HL-60/S4 treated with phorbol 12-myristate 13-acetate at 8.2 ng/mL for 4 days and 3 days (cell line): ENCODE data around the gene GRN.
"Not testable (repeated sequence)": the region's sequence is repeated elsewhere in the genome, so short reads cannot be mapped to it uniquely, and the experiment has no call there.

Source experiments
- in situ Hi-C: fragments of 300-500 bp; cut with MboI; formaldehyde crosslinking; loops from 2 replicates; pipeline ENCODE4 v1.15.0; 2022; ENCODE audit warnings: low sequenced_read_pairs

GRN gene

DNA sequence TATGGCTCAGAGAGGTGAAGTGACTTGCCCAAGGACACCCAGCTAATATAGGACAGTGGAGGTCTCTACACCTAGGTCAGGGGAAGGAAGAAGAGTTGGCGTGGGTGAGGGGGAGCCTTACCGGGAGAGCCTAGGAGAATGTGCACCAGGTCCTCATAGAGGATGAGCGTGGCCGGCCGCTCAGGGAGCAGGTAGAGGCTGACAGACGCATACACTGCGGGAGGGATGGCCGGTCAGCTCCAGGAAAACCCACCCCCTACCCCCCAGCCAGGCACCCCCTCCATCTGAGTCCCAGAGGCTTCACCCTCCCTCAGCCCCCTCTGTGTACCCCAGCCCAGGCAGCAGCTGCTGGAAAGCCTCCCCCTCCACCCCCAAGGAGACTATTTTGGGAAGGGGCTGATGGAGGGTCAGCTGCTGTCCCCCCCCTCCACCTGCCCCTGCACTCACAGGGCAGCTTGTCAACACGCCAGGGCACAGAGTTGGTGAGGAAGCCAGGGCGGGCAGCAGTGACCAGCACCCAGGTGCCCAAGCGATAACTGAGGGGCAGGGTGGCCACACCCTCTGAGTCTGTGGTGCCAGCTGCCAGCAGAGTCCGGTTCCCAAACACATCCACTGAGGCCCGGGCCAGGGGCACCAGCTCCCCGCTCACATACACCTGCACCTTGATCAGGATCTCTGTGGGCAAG is 14.5 kb downstream of the GRN start:
- in situ Hi-C loops, result no loop called here

DNA sequence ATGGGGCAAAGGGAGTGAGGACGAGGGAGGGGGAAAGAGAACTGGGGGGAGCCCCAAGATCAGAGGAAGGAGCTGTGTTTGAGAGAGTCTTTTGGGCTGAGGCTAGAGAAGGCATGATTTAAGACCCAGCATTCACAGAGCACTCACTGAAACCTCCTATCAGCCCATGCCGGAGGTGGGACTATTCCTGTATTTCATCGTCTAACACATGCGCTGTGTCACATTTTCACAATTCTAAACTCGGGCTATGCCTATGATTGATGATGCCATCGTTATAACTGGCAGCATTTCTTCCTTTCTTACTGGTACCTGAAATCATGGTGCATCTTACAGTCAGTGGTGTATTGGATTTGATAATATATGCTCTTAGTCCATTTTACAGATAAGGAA is 15.0 kb downstream of the GRN start:
- in situ Hi-C loops, result no loop called here

DNA sequence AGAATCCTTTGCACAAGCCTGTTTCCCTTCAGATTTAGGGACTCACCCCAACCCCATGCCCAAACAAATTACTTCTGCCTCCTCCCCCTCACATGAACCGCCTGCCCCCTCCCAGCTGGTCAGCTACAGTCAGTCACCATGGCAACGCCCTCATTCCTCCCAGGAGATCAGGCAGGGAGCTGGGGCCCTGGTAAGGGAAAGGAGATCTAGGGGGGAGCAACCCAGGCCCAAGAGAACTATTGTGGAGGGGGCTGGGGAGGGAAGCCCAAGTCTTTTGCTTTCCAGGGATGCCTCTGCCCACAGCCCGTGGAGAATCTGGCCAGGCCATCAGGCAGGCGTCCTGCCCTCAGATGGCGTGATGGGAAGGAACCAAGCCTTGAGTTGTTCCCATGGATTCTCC is 15.7 kb downstream of the GRN start:
- in situ Hi-C loops, result no loop called here

DNA sequence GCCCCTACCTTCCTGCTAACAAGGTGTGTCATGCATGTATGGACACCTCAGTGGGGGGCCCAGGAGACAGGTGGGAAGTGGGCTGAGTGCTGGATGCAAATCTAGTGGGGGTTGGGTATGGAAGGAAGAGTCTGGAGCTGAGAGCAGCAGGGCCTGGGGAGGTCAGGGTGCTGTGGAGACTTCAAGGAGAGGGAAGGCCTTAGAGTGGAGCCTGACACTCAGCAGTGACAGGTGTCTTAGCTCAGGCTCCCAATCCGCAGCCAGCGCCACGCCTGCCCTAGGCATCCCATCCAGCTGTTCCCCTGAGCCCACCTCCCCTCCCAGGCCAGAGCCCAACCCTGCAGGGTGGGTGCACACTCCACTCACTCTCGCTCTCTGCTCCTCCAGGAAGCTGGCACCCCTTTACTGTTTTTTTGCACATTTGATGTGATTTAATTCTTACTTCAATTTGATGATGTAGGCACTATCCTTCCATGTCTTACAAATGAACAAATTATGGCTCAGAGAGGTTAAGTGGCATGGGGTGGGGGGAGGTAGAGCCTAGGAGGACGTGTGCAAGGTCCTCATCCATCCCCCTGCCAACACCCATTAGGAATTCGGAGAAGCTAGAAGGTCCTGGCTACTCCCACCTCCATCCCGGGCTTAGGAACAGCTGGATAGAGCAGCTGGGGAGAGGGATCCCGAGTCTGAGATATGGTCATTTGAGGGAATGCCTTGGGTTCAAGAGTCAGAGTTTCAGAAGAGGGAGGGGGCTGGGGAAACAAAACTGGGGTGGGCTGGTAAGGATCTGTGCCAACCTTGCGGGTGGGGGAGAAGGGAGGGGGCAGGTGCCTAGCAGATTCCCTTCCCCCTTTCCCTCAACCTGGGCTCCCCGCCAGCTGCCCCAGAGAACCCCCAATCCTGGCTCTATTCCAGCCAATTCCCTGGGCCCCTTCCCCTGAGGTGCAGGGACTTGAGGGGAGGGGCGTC is 16.5 kb downstream of the GRN start:
- in situ Hi-C loops, result no loop called here

DNA sequence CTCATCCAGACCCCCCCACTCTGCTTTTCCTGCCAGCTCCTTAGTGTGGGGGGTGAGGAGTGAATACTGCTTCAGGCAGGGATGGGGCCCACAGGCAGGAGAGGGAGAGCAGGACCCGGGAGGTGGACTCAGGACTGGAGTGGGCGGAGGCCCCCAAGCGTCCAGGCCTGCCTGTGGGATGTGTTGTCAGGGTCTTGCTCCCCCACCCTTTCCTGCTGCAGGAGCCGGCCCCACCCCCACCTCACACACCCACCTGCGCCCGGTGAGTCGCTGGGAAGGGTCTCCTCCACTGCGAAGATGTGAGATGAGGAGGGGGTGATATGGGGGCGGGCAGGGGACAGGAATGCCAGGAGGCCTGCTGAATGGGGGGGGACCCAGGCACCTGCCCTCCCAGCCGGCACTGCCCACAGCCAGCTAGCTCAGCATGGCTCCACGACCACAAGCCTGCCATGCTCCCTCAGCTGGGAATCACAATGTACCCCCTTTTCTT is 17.4 kb downstream of the GRN start:
- in situ Hi-C loops, result no loop called here

DNA sequence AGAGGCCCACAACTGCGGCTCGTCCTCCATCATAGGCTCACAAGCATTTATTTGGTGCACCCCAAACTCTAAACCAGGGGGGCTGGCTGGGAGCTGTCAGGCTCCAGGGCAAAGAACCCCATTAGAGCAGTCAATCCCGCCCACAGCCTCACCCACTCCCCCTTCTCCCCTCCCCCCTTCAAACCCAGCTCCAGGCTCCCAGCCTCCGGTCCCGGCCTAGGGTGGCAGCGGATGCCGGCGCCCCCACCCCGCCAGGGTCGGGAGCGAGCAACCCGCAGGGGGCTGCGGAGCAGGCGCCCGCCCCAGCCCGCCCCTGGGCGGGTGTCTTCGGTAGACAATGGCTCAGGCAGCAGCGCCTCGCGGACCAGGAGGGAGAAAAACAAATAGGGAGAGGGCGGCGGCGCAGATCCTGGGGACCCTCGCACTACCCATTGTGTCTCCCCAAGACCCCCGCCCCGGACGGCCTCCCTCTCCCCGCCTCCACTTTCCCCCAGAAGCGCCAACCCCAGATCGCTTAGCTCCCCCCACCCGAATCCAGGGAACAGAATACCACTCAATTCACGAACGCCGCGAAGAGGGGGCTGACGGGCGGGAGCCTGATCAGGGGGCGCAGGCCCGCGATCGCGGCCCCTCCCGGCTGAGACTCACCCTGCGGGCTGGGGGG is 18.0 kb downstream of the GRN start:
- in situ Hi-C loops, result no loop called here

DNA sequence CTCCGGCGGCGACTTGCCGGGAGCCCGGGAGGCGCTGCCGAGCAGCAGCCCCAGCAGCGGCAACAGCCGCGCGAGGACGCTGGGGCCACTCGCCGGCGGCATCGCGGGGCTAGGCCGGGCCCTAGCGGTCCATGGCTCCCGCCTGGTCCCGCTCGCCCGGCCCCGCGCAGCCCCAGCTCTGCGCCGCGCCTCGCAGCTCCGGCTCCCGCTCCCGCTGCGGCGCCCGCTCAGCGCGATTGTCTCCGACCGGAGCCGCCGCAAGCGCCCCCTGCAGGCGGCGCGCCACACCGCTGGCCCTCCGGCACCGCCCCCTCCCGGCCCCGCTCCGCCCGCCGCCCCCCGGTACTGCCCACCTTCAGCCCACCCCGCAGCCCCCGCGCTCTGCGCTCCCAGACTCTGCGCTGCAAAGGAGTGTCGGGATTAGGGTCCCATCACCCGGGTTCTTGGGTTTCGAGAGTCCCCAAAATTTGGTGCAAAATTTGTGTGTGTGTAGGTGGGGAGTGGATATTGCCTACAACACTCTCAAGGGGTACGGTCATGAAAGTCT is 18.6 kb downstream of the GRN start, which contains the start of gene FAM171A2:
FAM171A2 (minus strand) TSS at position 241 of the 547 bp plus-strand sequence; CDS start at position 102, 139 bp downstream.
- in situ Hi-C loops, result no loop called here

DNA sequence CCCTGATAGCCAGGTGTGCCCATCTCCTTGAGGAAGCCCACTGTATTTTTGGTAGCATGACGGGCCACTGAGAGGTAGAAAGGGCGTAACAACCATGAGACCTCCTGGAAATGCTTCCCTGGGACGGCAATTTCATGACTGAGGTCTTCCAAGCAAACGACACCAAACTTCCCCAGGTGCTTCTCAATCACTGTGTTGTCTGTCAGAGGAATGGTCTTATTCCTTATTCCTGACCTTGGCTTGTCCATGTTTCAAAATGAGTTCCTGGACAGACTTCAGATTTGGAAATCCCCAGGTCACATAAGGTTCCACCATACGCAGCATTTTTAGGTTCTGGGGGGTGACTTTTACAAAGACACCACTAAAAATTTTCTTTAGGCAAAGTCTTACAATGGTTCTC is 19.9 kb downstream of the GRN start:
- in situ Hi-C loops, result not testable (repeated sequence)

DNA sequence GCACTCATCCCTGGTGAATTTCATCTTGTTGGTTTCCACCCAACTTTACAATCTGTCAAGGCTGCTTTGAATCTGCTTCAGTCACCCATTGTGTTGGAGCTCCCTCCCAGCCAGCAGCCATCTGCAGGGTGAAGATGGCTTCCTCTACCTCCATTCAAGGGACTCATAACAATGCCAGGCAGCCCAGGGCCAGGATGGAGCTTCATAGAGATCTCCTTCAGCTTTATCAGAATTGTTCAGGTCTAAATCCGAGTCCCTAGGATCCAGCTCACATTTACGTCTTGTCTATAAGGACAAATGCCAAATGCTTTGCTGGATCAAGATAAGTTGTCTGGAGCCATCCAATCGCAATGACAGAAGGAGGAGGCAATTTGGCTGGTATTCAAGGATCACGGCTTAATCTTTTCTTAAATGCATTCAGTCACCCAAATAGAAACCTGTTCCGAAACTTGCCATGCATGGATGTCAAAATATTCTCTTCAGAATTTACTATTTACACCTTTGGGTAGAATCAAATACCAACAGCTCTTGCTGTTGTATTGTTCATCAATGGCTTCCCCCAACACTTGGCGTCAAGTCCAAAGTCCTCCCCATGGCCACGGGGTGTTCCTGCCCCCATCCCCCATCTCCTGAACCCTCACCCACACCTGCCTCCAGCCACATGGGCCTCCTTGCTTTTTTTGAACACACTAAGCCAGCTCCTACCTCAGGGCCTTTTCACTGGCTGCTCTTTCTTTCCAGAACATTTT is 22.3 kb downstream of the GRN start:
- in situ Hi-C loops, result no loop called here

DNA sequence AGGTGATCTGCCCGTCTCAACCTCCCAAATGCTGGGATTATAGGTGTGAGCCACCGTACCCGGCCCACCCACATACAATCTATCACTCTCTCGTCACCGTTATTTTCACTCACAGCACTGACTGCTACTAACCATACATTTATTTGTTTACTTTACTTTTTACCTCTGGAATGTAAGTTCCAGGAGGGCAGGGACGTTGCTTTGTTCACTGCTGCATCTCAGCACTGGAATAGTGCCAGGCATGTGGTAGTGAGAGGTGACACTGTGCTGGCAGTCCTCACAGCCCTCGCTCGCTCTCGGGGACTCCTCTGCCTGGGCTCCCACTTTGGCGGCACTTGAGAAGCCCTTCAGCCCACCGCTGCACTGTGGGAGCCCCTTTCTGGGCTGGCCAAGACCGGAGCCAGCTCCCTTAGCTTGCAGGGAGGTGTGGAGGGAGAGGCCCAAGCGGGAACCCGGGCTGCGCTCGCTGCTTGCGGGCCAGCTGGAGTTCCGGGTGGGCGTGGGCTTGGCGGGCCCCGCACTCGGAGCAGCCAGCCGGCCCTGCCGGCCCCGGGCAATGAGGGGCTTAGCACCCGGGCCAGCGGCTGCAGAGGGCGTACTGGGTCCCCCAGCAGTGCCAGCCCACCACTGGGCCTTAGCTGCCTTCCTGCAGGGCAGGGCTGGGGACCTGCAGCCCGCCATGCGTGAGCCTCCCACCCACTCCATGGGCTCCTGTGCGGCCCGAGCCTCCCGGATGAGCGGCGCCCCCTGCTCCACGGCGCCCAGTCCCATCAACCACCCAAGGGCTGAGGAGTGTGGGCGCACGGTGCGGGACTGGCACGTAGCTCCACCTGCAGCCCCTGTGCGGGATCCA is 23.5 kb downstream of the GRN start:
- in situ Hi-C loops, result not testable (repeated sequence)

DNA sequence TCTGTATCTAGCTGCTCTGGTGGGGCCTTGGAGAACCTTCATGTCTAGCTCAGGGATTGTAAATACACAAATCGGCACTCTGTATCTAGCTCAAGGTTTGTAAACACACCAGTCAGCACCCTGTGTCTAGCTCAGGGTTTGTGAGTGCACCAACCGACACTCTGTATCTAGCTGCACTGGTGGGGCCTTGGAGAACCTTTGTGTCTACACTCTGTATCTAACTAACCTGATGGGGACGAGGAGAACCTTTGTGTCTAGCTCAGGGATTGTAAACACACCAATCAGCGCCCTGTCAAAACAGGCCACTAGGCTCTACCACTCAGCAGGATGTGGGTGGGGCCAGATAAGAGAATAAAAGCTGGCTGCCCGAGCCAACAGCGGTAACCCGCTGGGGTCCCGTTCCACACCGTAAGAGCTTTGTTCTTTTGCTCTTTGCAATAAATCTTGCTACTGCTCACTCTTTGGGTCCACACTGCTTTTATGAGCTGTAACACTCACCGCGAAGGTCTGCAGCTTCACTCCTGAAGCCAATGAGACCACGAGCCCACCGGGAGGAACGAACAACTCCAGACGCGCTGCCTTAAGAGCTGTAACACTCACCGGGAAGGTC is 24.4 kb downstream of the GRN start:
- in situ Hi-C loops, result not testable (repeated sequence)

DNA sequence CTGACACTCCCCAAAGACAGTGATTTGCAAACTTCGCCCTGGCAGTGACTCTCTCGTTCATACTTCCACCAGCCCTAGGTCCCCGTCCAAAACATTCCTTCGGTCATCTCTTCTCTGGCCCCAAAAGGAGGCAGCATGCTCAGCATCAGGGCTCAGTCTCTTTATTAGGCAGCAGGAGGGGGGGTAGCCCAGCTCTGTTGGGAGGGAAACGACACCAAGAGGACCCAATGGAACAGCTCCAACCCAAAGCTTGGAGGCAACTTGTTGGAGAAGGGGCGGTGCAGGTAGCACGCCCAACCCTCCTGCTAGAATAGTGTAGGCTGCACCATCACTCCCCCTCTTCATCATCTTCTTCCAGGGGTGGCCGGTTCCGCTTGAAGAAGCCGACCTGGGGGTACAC is 26.9 kb downstream of the GRN start:
- in situ Hi-C loops, result no loop called here

DNA sequence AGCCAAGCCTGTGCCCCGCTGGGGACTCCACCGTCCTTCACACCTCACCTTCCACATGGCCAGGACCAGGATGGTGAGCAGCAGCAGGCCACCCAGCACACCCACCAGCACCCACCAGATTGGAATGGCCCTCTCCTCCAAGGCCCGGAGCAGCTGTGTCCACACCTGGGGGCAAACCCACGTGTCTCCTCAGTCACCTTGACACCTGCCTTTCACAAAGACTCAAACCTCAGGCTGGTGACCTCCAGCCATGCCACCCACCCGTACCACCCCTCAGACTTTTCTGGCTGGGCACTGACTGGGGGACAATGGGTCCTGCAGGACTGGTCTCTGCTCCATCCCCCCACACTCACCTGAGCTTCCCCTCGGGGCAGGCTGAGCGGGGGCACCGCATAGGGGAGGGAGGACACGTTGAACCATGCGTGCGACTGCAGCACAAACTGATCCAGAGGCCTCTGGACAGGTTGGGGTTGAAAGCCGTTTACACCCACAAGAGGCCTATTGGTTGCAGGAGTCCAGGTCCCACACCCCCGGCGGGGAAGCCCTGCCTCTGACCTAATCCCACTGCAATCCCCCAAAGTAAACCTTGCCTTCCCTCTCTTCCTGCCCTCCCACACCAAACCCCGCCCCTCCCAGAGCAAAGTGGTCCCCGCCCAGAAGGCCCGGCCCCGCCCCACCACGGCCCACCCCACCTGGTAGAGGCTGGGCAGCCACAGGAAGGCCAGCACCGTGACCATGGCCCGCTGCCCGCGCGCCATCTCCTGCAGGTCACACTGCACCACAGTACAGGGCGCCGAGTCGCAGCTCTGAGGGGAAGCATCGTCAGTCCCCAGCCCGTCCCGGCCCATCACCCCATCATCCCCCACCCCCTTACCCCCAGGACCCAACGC is 29.4 kb downstream of the GRN start:
- in situ Hi-C loops, result no loop called here

DNA sequence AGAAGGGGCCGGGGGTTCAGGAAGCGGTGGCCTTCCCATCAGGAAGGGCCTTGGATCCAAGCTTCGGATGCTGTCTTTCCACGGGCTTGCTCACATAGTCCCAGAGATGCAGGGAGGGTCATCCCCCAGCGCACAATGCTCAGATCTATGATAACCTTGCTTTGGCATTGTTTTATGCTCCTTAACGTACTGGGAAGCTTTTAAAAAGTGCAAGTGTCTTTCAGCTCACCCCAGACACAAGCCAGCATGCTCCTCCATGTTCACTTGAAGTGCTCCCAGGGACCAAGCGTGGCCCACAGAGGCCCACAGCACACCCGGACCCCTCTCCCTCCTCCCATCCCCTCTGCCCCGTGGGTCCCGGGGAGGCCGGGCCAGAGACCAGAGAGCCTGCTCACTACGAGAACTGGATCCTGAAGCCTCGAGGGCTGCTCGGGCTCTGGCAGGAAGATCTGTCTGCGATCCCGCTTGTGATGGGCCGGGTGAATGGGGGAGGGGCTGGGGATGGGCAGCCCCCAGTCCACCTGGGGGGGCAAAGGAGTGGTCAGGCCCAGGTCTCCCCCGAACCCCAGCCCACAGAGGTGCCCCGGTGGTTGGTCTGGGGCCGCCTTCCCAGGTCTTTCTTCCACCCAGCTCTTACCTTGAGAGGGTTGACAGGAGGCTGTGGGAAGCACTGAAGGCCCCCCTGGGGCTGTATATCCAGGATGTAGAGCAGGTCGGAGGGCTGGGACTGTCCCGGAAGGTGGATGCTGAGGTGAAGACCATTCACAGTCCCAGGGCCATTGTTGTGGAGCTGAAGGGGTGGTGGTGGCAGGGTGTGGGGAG is 30.3 kb downstream of the GRN start:
- in situ Hi-C loops, result no loop called here

DNA sequence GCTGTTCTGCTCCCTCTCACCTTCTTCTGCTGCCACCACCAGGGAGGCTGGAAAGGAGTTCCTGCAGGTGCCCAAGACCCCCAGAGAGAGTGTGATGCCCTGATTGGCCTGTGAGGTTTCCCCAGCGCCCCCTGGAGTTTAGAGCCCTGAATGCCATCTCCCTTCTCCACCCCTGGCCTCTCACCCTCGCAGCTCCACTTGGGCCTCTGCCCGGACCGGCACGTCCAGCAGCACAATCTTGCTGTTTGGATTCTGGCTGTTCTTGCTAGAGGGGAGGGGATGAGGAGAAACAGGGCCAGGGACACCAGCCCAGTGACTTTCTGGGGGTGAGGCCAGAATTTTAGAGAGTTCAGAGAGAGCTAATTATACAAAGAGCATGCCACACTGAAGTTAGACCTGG is 31.0 kb downstream of the GRN start:
- in situ Hi-C loops, result no loop called here

DNA sequence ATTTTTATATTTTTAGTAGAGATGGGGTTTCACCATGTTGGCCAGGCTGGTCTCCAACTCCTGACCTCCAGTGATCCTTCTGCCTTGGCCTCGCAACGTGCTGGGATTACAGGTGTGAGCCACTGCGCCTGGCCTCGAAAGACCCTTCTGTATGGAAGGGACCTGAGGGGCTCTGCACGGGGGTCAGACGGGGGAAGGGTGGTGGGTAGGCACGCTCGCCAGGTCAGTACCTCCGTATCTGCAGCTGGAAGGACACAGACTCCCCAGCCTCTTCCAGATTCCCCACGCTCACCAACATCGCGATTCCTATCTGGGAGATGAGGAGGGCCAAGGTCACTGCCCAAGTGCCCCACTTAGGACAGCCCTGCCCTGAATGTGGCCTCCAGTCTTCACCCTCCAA is 31.7 kb downstream of the GRN start:
- in situ Hi-C loops, result no loop called here

DNA sequence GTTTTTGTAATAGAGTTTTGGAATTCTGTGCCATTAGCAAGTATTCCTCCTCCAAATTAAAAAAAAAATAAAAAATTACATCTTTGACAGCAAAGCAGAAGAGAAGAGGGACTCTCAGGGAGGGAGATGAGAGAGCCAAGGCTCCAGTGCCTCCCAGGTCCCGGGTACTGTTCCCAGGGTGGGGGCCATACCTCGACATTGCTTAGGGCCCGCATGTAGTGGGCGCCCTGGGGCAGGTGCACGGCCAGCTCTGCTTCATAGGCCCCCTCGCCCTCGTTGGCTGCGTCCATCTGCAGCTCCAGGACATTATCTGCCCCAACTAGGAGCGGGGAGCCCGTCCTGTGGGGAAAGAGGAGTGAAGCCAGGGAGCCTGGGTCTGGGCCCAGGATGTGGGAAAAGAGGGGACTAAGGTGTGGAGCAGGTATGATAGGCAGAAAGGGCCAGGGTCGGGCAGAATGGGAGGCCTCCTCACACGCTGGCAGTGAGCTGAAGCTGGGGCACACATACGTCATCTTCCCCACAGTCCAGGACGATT is 33.1 kb downstream of the GRN start:
- in situ Hi-C loops, result no loop called here
